Measurements from ENCODE around the gene PLD4. TPM values are rescaled to one million over a fixed set of nuclear protein-coding genes. Genes with fewer than 3 reads are reported as not detected.

PLD4 gene
- total and polyA plus RNA-seq, 2 experiments from 2014 or later: 0.77 TPM; not detected in 1

DNA sequence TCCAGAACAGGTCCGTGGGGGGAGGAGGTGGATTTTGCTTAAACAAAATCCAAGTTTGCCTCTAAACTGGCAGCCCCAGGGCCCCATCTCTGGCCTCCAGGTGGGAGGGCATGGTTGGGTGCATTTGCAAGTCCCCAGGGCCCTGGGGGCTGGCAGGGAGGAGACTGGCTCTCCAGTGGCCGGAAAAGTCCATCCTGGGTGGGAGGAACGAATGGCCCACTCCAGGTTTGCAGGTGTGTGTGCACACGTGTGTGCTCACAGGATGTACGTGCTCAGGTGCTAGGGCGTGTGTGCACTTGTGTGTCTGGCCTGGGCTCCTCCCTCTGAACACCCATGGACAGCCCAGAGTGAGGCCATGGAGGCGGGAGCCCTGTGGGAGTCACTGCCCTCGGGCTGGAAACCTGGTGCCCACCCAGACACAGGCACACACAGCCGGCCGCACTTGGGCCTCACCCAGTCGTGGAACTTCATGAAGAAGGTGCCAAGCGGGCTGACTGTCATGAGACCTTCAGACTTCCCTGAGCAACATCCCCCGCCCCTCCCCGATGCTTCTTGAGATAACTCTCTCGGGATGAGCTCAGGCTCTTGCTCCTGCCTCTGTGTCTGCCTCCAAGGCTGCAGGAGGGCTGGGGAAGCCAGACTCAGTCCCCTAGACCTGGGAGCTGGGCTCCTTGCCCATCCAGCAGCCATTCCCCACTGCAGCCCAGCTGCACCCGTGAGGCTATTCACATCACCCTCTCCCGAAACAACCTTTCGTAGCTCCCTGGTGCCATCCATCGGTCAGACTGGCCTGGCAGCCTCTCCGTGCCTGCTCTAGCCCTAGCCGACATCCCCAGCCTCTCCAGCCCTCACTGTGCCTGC is 44.1 kb downstream of the PLD4 start:
- no peaks in the 10 kb centered on the region for H3K9me3 ChIP-seq (ENCODE audit: low read depth)
- peaks cover 4% of the 10 kb centered on the region for H3K27me3 ChIP-seq
- peak overlapping the region; percentile 40 for H2AFZ ChIP-seq
- H3K9me2 ChIP-seq (replicated peaks; ENCODE audit: insufficient read depth): no peaks in the 10 kb centered on the region
- H3K79me2 ChIP-seq: no peaks in the 10 kb centered on the region
- H3K27ac ChIP-seq: peak overlapping the region; percentile 72
- H3K4me2 ChIP-seq: peak overlapping the region; percentile 74
- no peaks in the 10 kb centered on the region for H4K20me1 ChIP-seq (ENCODE audit: insufficient read depth, poor library complexity, severe bottlenecking)
- TF ChIP-seq EZH2phosphoT487 (IDR thresholded peaks at IDR 0.05; ENCODE audit: low read depth, severe bottlenecking, unreplicated experiment) (no peak), EZH2 (IDR thresholded peaks at IDR 0.05; ENCODE audit: borderline replicate concordance) (no peak)
- TF ChIP-seq, protein P1, sequence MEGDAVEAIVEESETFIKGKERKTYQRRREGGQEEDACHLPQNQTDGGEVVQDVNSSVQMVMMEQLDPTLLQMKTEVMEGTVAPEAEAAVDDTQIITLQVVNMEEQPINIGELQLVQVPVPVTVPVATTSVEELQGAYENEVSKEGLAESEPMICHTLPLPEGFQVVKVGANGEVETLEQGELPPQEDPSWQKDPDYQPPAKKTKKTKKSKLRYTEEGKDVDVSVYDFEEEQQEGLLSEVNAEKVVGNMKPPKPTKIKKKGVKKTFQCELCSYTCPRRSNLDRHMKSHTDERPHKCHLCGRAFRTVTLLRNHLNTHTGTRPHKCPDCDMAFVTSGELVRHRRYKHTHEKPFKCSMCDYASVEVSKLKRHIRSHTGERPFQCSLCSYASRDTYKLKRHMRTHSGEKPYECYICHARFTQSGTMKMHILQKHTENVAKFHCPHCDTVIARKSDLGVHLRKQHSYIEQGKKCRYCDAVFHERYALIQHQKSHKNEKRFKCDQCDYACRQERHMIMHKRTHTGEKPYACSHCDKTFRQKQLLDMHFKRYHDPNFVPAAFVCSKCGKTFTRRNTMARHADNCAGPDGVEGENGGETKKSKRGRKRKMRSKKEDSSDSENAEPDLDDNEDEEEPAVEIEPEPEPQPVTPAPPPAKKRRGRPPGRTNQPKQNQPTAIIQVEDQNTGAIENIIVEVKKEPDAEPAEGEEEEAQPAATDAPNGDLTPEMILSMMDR (IDR thresholded peaks at IDR 0.05; ENCODE audit: poor library complexity): no peak
- H3K4me3 ChIP-seq: no peak overlapping the region
- DNase-seq (ENCODE audit: low spot score): peak; percentile 67
- H3K36me3 ChIP-seq (replicated peaks; ENCODE audit: insufficient read depth, low read depth): no peaks in the 10 kb centered on the region
- 73% methylated on average over 21 of the region's 21 CpGs for WGBS (ENCODE audit: low lambda C conversion rate, missing lambda C conversion rate)
- peaks cover 52% of the 10 kb centered on the region for H3K4me1 ChIP-seq (ENCODE audit: insufficient read depth)

DNA sequence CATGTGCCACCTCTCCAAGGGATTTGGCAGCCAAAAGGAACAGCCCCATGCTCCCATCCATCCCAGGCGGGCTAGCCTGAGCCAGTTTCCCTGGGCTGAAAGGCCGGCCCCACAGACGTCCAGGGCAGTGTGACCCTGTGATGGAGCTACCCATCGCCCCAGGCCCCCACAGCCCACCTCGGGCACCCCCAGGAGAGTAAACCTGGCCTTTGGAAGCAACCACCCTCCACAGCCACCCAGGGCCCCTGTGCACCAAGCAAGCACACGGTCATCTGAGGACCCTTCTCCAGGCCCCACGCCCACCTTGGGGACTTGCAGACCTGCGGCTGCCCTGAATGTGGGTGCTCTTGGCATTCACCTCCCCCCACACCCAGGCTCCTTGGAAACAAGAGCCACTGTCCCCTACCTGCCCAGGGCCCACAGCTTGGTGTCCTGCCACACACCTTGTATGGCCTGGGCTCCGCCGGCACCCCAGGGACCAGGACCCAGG is 45.1 kb downstream of the PLD4 start:
- WGBS (ENCODE audit: low lambda C conversion rate, missing lambda C conversion rate): 95% methylated on average over 10 of the region's 10 CpGs
- Histone ChIP-seq H3K4me3 (no peak overlapping the region), H3K9me2 (replicated peaks; ENCODE audit: insufficient read depth) (no peaks in the 10 kb centered on the region), H3K27ac (no peak overlapping the region), H2AFZ (no peak overlapping the region), H3K79me2 (no peaks in the 10 kb centered on the region), H3K36me3 (replicated peaks; ENCODE audit: insufficient read depth, low read depth) (no peaks in the 10 kb centered on the region), H3K4me1 (ENCODE audit: insufficient read depth) (peaks cover 58% of the 10 kb centered on the region), H4K20me1 (ENCODE audit: insufficient read depth, poor library complexity, severe bottlenecking) (no peaks in the 10 kb centered on the region), H3K9me3 (ENCODE audit: low read depth) (no peaks in the 10 kb centered on the region), H3K27me3 (peaks cover 4% of the 10 kb centered on the region), H3K4me2 (no peak overlapping the region)
- DNase-seq (ENCODE audit: low spot score): no peak
- TF ChIP-seq EZH2 (IDR thresholded peaks at IDR 0.05; ENCODE audit: borderline replicate concordance): no peak
- TF ChIP-seq, protein P1 (IDR thresholded peaks at IDR 0.05; ENCODE audit: poor library complexity): no peak
- TF ChIP-seq EZH2phosphoT487 (IDR thresholded peaks at IDR 0.05; ENCODE audit: low read depth, severe bottlenecking, unreplicated experiment): no peak

DNA sequence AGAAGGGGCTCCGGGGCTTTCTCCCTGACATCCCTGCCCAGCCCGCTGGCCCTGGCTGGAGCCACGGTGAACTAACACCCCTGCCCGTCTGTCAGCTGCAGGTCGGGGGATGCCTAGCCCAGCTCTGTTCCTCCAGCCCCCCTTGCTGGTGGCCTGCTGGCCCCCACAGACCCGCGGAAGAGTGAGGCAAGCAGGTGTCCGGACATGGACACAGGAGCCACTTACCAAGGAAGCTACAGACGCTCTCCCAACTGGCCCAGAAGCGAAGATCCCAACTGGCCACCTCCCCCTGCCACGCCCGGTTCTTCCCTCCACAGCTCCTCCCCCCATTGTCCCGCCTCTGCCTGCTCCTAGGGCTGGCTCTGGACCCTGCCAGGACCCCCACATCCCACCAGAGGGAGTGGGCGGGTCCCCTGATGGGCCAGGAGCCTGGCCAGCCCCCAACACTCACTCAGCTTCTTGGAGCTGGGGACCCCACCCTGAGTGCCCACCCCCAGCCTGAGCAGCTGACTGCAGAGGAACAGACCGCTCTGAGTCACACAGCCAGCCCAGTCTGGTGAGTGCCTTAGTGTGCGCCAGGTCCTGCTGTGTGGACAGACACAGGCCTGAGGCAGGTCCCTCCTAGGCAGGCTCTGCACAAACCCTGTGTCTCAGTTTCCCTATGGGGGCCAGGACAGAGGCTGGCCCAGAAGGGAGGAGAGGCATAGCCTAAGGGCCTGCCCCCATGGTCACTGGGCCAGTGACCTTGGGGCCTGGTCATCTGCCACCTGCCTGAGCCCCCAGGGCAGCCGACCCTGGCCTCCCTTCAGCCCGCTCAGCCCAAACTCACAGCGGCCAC is 45.8 kb downstream of the PLD4 start:
- H3K4me3 ChIP-seq: no peak overlapping the region
- H3K27ac ChIP-seq: peak overlapping the region; percentile 27
- H3K4me2 ChIP-seq: no peak overlapping the region

More for the DNA sequence above, 45.8 kb downstream of the PLD4 start:
- no peaks in the 10 kb centered on the region for H3K9me3 ChIP-seq (ENCODE audit: low read depth)
- H3K27me3 ChIP-seq: peaks cover 4% of the 10 kb centered on the region
- TF ChIP-seq EZH2phosphoT487 (IDR thresholded peaks at IDR 0.05; ENCODE audit: low read depth, severe bottlenecking, unreplicated experiment): no peak
- TF ChIP-seq, protein P1 (IDR thresholded peaks at IDR 0.05; ENCODE audit: poor library complexity): no peak
- no peak for TF ChIP-seq EZH2 (IDR thresholded peaks at IDR 0.05; ENCODE audit: borderline replicate concordance)
- H3K4me1 ChIP-seq (ENCODE audit: insufficient read depth): peaks cover 58% of the 10 kb centered on the region
- 85% methylated on average over 15 of the region's 19 CpGs for WGBS (ENCODE audit: low lambda C conversion rate, missing lambda C conversion rate)
- H3K79me2 ChIP-seq: no peaks in the 10 kb centered on the region
- no peaks in the 10 kb centered on the region for H3K9me2 ChIP-seq (replicated peaks; ENCODE audit: insufficient read depth)
- no peaks in the 10 kb centered on the region for H3K36me3 ChIP-seq (replicated peaks; ENCODE audit: insufficient read depth, low read depth)
- no peaks in the 10 kb centered on the region for H4K20me1 ChIP-seq (ENCODE audit: insufficient read depth, poor library complexity, severe bottlenecking)
- H2AFZ ChIP-seq: no peak overlapping the region
- DNase-seq (ENCODE audit: low spot score): peak; percentile 66
